VCaP (cell line): ENCODE data around the gene SUN5.

ENCODE experiments used
- H3K27ac ChIP-seq: fragments of 450-650 bp; 2 replicates; pipeline ENCODE4 v1.5.1; 2017
- CTCF ChIP-seq: fragments of 450-650 bp; conservative IDR thresholded peaks from 2 replicates; pipeline ENCODE4 v1.5.1; 2017; ENCODE audit warnings: mild to moderate bottlenecking, moderate library complexity

SUN5 gene

GRCh38 chr20:32986331-32986966, 17.8 kb downstream of the SUN5 start:
- H3K27ac ChIP-seq, result no peak overlapping the region
- no peak for TF ChIP-seq CTCF

GRCh38 chr20:32985596-32985995, 18.6 kb downstream of the SUN5 start:
- no peak overlapping the region for H3K27ac ChIP-seq
- TF ChIP-seq CTCF, result no peak

- no peak overlapping the region for H3K27ac ChIP-seq
- TF ChIP-seq CTCF, result no peak
Measured at GRCh38 chr20:32984631-32985354, 19.4 kb downstream of the SUN5 start.

GRCh38 chr20:32984196-32984595, 20.0 kb downstream of the SUN5 start:
- TF ChIP-seq CTCF, result no peak
- no peak overlapping the region for H3K27ac ChIP-seq

- no peak for TF ChIP-seq CTCF
- H3K27ac ChIP-seq, result peak overlapping the region; percentile 39; the same call in 1 of the 2 replicates
Measured at GRCh38 chr20:32983459-32984112, 20.6 kb downstream of the SUN5 start.

GRCh38 chr20:32982617-32983458, 21.4 kb downstream of the SUN5 start:
- no peak for TF ChIP-seq CTCF
- H3K27ac ChIP-seq, result peak overlapping the region; percentile 39; the same call in 1 of the 2 replicates

GRCh38 chr20:32980990-32981389, 23.2 kb downstream of the SUN5 start:
- H3K27ac ChIP-seq, result no peak overlapping the region
- no peak for TF ChIP-seq CTCF
